ENCODE results near the gene NFE2L1.
A peak's percentile ranks its signal among the peaks of the same experiment; 100 is the strongest.

Gene NFE2L1

DNA sequence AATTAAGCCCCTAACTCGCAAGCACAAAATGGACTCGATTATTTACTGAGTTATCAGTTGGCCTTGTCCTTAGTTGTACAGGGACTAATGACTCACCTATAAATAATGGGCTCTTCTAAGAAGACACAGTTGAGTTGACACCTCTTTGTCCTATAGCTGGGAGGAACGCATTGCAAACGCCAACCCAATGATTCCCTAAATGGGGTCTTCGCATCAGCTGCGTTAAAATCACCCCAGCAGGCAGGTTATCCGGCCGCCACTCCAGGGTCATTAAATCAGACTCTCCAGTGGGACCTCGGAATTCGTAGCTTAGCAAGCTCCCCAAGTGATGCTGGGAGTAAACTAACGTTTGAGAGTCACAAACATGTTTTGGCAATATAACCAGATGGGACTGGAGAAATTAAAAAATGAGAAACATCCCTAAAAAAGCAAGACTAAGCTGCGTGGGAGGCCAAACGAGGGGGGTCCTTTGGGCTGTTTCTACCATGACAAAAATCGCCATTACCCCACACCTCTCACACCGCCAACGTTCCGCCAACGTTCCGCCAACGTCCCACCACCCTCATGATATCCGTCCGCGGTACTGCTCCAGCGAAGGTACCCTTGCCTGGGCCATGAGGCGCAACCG lies 932 bp upstream of the NFE2L1 start:
- DNase-seq (ENCODE audit: low spot score), result peak; percentile 50

DNA sequence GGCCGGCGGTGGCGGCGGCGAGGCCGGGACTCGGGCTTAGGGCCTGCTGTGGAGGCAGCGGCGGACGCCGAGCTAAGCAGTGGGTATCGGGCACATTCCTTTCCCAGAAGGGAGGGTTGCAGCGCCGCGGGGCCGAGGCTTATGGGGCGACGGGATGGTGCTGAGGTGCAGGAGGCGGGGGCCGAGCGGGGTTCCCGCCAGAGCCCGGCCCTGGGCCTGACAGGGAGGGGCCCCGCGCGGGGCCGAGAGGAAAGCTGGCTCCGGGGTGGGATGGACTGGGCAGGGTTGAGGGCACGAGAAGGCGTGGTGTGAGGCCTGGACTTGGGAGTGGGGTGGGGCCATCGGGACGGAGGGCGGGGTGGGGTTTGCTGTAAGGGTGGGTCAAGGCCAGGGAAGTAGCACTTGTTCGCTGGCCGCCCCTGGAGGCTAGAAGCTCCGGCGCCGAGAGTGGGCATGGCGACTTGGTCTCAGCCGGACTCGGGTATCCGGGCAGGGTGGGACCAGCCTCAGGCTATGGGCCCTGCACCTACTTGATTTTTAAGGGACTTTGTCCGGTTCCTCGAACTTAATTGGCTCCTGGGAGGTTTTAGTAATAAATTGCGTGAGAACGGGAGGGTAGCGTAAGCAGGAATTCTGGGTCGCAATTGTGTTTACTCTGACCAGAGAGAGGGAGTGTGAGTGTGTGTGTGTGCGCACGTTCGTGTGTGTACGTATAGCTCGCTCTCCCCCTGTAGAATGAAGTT lies 396 bp downstream of the NFE2L1 start:
- DNase-seq (ENCODE audit: low spot score), result peak; percentile 95

DNA sequence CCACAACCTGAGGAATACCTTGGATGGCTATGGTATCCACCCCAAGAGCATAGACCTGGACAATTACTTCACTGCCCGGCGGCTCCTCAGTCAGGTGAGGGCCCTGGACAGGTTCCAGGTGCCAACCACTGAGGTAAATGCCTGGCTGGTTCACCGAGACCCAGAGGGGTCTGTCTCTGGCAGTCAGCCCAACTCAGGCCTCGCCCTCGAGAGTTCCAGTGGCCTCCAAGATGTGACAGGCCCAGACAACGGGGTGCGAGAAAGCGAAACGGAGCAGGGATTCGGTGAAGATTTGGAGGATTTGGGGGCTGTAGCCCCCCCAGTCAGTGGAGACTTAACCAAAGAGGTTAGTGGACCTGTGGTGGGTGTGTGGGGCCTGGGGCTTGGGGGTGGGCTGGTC lies 3.1 kb downstream of the NFE2L1 start:
- DNase-seq (ENCODE audit: low spot score), result no peak

DNA sequence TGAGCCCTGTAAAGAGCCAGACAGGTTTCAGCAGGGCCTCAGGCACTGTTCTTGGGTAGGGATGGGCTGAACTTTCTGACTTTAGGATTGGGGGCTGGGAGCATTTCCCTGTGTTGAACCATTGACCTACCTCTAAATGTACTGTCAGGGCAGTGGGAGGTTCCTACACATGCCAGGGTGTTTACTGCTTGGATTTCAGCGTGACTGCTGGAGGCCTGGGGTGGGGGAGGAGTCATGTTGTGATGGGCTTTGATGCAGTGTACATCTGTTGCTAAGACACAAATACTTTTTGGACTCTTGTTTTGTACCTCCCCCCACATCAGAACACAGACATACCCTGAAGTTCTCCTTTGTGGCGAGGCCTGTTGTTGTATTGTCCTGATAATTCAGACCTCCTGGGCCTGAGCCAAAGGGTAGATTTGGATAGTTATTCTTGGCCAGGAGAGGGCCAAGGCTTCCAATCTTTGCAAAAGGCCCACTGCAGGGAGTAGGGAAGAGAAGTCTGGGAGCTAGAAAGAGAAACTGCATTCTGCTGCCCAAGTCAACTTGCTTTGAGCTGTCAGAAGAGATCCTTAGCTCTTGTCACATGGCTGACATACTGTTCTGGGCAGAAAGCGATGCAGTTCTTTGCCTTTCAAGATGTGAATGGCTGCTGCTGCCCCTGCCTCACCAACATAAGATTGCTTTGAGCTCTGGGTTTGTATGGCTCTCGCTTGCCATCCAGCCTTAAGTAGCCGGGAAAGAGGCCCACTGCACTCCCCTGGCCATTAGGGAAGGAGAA lies 3.7 kb downstream of the NFE2L1 start:
- DNase-seq (ENCODE audit: low spot score), result no peak

DNA sequence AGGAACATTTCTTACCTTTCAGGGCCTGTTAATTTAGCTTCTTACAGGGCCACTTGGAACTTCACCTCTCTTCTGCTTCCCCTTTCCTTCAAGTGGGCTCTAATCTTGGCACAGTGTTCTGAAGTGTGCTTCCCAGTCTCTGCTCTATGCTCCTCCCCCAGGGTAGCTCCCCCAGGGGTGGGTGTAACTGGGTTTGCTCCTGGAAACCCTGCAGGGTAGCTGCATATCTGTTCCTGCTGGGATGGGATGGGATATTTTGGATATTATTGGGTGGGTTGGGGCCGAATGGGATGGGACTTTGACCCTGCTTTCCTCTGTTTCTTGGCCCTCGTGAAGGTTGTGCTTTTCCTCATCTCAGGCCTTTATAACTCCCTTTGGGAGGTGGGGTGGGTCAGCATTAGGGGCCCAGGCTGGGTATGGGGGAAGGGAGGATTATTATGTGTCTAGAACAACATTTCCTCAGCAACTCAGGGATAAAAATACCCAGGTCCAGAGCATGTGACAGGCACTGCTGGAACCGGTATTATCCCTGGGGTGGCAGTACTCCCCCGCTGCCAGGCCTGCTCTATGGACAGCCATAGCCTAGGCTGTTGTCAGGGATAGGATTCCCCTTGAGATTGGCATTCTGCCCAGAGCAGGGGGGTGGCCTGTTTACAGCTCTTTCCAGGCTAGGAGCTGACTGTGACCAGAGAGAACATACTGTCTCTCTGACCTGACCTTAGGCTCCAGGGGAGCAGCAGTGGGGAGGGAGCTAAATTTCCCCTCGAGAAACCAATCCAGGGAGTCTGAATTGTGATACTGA lies 5.0 kb downstream of the NFE2L1 start:
- no peak for DNase-seq (ENCODE audit: low spot score)

DNA sequence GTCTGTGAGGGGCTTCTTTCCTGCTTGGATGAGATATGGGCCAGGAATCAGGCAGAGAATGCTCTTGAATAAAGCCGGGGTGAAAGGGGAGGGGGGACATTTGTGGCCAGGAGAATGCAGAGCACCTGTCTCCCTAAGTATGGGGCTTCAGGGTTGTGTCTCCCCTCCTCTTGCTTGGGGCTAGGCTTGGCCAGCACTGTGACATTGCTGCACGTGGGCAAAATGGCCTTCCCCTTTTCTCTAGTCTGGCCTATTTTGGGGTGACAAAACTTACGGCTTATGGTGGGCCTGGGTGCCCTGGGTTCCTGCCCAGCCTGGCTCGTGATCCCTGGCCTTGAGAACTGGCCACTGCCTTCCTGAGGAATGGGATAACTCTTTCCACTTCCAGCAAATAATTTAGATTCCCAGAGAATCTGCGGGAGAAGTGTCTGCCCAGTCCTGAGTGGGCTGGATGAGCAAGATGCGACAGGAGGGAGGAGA lies 5.6 kb downstream of the NFE2L1 start:
- DNase-seq (ENCODE audit: low spot score), result no peak

DNA sequence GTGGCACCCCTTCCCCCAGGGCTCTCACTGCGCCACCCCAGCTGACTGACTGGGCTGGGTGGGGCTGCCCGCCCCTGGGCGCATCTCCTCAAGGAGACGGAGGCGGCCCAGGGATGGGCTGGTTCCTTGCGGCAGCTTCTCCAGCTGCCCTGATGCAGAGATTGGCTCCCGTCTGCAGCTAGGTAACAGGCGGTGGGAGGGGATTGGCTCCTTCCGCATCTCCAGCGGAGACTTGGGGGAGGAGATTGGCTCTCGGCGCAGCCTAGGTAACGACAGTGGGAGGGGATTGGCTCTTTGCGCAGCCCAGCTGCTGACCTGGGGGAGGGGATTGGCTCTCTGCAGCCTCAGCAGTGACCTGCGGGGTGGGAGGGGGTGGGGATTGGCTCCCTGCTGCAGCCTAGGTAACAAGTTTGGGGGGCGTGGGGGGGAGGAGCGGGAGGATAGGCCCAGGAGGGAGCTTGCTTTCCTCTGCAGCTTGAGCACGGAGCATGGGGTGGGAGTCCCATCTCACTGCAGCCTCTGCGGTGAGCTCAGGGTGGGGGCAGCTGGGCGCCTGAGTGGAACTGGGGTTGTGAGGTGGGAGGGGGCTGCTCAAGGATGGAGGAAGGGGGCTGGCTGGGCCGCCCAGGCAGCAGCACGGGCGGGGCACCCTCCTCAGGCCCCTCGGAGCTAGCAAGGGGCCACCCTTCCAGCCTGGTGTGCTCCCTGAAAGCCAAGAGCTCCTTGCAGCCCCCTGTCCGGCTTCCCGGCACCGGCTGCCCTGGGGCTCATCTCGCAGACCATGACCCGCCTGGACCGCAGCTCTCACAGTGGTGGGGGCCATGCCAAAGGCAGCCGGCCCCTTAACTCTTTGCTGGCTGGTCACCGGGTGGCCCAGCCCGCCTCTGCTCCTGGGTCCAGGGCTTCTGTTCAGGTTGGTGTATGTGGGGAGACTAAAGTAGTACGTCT lies 6.4 kb downstream of the NFE2L1 start:
- DNase-seq (ENCODE audit: low spot score), result no peak

DNA sequence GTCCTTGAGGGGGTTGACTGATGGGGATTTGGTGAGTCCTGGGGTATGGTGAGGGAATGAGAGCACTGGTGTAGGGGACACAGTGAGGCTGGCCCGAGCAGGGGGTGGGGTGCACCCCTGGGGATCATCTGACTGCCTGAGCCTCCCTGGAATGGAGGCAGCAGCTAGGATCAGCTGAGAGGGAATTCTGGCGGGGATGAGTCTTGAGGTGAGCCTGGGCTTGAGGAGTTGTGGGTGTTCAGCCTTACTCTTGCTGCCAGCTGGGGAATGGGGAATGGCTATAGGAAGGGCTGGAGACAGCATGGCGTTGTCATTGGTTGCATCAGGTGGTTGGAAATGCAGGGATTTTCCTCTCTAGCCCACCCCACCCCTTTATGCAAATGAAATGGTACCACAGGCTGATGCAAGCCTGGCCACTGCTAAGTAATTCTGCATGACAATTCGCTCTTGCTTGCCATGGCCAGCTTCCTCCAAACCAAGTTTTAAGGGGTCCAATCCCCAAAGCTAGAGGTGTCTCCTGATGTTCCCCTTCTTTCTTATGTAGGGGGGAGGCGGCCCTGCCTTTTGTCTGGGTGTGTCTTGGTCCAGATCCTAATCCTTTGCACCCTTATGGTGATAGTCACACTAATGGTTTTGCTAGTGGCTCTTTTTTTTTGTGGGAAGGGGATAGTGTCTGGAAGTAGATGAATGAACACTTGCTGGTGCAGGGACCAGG lies 7.5 kb downstream of the NFE2L1 start:
- peak; percentile 96 for DNase-seq (ENCODE audit: low spot score)

DNA sequence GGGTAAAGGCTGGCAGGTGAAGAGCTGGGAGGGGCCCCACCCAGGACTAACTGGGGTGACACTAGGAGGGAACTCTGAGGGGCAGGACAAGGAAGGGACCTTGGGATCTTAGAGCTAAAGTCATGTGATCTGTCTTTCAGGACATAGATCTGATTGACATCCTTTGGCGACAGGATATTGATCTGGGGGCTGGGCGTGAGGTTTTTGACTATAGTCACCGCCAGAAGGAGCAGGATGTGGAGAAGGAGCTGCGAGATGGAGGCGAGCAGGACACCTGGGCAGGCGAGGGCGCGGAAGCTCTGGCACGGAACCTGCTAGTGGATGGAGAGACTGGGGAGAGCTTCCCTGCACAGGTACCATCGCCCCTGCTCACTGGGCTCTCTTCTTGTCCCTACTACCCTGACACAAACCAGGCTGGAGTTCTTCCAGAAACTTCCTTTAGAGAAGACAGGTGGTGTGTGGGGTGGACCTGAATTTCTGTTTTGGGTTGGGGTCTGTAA lies 8.1 kb downstream of the NFE2L1 start:
- no peak for DNase-seq (ENCODE audit: low spot score)

DNA sequence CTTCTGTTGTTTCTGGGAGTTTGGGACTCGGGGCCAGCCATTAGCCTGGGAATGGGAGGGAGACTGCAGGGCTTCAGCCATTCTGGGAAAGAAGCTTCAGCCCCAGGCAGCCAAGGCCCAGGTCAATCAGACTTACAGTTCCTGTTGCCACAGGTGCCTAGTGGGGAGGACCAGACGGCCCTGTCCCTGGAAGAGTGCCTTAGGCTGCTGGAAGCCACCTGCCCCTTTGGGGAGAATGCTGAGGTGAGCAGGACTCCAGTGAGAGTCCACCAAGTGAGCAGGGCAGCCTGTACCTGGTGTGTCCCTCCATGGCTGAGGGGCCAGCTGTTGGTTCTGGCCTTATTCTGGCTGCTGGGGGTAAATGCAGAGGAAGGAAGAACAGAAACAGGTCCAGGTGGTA lies 8.7 kb downstream of the NFE2L1 start:
- no peak for DNase-seq (ENCODE audit: low spot score)

DNA sequence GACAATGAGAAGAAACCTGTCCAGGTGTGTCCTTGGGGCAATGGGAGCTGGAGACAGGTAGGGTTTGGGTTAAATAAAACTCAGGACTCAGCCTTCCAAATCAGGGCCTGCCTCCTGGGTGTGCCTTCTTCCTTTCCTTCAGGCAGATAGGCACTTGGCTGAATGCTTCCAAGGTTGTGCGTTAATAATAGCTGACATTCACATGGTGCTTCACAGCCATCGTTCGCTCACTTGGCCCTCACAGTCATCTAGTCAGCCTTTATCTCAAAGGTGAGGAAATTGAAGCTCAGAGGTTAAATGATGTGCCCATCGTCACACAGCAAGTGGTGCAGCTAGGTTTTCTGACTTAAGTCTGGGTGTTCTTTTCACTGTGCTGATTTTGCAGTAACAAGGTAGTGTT lies 9.5 kb downstream of the NFE2L1 start:
- DNase-seq (ENCODE audit: low spot score), result no peak

DNA sequence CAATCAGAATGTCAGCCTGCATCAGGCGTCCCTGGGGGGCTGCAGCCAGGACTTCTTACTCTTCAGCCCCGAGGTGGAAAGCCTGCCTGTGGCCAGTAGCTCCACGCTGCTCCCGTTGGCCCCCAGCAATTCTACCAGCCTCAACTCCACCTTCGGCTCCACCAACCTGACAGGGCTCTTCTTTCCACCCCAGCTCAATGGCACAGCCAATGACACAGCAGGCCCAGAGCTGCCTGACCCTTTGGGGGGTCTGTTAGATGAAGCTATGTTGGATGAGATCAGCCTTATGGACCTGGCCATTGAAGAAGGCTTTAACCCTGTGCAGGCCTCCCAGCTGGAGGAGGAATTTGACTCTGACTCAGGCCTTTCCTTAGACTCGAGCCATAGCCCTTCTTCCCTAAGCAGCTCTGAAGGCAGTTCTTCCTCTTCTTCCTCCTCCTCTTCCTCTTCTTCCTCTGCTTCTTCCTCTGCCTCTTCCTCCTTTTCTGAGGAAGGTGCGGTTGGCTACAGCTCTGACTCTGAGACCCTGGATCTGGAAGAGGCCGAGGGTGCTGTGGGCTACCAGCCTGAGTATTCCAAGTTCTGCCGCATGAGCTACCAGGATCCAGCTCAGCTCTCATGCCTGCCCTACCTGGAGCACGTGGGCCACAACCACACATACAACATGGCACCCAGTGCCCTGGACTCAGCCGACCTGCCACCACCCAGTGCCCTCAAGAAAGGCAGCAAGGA lies 10.4 kb downstream of the NFE2L1 start:
- no peak for DNase-seq (ENCODE audit: low spot score)

DNA sequence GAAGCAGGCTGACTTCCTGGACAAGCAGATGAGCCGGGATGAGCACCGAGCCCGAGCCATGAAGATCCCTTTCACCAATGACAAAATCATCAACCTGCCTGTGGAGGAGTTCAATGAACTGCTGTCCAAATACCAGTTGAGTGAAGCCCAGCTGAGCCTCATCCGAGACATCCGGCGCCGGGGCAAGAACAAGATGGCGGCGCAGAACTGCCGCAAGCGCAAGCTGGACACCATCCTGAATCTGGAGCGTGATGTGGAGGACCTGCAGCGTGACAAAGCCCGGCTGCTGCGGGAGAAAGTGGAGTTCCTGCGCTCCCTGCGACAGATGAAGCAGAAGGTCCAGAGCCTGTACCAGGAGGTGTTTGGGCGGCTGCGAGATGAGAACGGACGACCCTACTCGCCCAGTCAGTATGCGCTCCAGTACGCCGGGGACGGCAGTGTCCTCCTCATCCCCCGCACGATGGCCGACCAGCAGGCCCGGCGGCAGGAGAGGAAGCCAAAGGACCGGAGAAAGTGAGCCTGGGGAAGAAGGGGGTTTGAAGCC lies 11.0 kb downstream of the NFE2L1 start:
- DNase-seq (ENCODE audit: low spot score), result no peak

DNA sequence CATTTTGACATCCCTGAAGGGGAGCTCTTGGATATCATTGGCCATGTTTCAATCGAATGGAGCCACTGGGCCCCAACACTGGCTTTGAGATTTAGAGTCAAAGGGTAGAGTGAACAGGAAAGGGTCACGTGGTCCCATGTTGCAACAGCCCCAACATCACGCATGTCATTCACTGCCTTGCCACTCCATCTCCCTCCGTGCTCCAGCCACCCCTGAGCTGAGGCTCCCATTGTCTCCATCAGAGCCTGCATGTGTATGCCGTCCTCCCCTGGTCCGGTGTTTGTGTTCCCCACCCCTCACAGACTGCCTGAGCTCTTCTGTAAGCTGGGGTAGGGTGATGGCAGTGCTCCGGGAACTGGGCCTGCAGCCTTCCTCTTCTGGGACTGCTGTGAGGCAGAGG lies 12.1 kb downstream of the NFE2L1 start:
- DNase-seq (ENCODE audit: low spot score), result no peak

DNA sequence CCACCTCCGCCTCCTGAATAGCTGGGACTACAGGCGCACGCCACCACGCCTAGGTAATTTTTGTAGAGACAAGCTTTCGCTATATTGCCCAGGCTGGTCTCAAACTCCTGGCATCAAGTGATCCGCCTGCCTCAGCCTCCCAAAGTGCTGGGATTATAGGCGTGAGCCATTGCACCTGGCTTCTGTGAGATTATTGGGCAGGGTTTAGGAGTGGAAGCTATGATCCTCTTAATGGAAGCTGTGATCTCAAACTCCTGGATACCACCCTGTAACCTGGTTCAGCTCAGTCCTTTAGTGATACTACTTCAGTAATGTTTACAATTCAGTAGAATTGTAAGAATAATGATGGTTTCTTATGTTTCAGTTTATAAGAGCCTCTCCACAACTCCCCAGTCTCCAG lies 14.1 kb downstream of the NFE2L1 start:
- DNase-seq (ENCODE audit: low spot score), result no peak

DNA sequence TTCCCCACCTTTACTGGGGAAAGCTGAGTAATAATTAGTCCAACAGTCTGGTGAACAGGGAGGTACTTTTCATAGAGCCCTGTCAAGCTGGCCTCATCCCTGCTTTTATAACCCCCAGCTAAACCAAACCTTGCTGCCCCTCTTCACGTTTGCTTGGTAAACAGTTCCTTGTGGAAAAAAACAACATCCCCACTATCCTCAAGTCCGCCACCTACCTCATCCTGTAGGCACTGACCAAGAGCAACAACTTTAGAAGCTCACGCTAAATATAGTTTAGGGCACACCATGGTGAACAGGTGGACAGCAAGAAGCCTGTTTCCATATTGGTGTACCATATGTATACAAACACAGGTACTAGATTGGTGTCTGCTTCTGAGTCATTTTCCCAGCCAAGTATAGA lies 16.5 kb downstream of the NFE2L1 start:
- no peak for DNase-seq (ENCODE audit: low spot score)

DNA sequence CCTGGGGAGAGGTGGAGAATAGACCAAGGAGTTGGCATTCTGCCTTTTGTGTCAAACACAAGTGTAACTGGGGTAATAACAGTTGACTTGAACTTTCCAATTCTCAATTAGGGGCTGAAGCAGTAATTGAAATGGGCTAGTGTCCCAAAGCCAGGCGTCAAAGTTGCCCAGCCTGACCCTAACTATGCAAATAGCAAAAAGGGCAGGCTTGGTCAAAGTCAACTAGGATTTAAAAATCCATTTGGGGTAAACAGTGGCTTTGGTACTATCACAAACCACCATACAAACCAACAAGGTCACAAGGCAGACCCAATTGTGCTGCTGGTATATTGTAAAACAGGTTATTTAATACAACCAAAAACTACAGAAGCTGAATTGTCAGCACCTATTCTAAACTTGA lies 18.0 kb downstream of the NFE2L1 start:
- no peak for DNase-seq (ENCODE audit: low spot score)

DNA sequence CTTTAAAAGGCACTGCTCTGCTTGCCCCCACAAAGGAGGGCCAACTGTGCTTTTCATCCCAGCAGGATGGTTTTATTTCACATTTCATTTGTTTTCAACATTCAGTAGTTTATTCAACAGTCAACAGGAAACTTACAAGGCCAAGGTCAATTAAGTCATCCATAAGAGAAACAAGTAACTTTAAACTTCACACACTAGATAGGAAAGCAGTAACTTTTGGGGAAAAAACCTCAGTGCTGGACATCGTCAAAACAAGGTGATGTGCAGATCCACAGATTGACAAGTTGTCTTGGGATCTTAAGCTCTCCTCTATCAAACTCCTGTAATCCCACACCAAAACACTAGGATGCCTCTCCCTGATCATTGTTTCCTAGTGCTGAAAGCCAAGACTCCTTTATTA lies 18.5 kb downstream of the NFE2L1 start:
- no peak for DNase-seq (ENCODE audit: low spot score)

DNA sequence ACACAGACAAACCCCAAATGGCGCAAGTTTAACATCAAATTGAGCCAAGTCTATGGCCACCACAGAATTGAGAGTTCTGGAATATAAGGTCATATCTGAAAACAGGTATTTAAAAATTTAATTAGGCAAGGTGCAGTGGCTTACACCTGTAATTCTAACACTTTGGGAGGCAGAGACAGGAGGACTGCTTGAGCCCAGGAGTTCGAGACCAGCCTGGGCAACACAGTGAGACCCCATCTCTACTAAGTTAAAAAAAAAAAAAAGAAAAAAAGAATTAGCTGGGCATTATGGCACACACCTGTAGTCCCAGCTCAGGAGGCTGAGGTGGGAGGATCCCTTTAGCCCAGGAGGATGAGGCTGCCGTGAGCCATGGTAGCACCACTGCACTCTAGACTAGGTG lies 19.1 kb downstream of the NFE2L1 start:
- DNase-seq (ENCODE audit: low spot score), result no peak

Measured in SW480 (cell line).